ENCODE results near the gene SUPT6H.
"Not testable (repeated sequence)": the region's sequence is repeated elsewhere in the genome, so short reads cannot be mapped to it uniquely, and the experiment has no call there.

Gene SUPT6H

DNA sequence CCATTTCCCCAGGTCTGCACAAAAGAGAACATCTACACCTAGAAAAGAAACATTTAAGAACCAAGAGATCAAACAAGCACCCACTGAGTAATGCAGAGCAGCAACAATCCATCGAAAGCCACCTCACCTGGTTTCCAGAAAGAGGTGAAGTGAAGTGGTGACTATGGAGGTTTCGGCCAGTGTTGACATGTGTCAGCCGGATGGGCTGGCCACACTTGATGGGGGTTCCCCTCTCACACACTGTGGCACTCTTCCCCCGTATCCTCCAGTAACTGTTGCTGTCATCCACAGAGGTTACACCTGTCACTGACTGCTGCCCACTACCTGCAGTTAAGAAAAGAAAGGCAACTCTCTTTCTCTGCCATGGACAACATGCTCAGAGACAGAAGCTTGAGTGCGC, 6.8 kb upstream of the SUPT6H start:
- DNase-seq, result no peak

- DNase-seq, result no peak
Observed at GRCh38 chr17:28657756-28658155, 4.2 kb upstream of the SUPT6H start.

DNA sequence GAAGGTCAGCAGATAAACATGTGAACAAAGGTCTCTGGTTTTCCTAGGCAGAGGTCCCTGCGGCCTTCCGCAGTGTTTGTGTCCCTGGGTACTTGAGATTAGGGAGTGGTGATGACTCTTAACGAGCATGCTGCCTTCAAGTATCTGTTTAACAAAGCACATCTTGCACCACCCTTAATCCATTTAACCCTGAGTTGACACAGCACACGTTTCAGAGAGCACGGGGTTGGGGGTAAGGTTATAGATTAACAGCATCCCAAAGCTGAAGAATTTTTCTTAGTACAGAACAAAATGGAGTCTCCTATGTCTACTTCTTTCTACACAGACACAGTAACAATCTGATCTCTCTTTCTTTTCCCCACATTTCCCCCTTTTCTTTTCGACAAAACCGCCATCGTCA, 3.7 kb upstream of the SUPT6H start:
- DNase-seq, result not testable (repeated sequence)

GRCh38 chr17:28658766-28659496, 3.1 kb upstream of the SUPT6H start:
- not testable (repeated sequence) for DNase-seq

GRCh38 chr17:28659497-28659881, 2.5 kb upstream of the SUPT6H start:
- DNase-seq, result not testable (repeated sequence)

- no peak for DNase-seq
Observed at GRCh38 chr17:28662527-28662829, 473 bp downstream of the SUPT6H start.

DNA sequence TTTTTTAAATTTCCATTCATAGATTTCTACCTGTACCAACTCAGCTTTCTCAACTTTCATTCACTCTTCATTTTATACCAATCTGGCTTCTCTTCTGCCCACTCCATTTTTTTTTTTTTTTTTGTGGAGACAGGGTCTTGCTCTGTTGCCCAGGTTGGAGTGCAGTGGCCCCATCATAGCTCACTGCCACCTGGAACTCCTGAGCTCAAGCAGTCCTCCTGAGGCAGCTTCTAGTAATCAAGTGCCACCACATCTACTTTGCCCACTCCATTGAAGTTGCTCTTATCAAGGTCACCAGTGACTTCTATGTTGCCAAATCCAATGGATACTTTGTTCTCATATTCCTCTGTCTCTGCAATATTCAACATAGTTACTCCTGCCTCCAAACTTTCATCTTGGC, 1.7 kb downstream of the SUPT6H start:
- no peak for DNase-seq

DNA sequence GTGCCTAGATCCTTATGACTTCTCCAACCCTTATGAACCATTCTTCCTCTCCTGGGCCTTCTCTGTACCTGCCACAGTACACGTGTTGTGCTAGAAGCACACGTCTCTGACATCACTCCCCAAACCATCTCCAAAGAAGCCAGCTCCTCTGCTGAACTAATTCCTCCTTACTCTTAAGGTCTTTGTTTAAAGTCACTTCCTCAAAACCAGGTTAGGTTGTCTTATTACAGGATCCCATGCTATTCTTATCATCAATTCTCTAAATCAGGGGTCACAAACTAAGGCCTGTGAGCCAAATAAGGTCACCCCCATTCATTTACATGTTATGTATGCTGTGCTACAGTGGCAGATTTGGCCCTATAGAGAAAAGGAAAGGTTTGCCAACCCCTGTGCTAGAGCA, 4.0 kb downstream of the SUPT6H start:
- DNase-seq, result no peak

DNA sequence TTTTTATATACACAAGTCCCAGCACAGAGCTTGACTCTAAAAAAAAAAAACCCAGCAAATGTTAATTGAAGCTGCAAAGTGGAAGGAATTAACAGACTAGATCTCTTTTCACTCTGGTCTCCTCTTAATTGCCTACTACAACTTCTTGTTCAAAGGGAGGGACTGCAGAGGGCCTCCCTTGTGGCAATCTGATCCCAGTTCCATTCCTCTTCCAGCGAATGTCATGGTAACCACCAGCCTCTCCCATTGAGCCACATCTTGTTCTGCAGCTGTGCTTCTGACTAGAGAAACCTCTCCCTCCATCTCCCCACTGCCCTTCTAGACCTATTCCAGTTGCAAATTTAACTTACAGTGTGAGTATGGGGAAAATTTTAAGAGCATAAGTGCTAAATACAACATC, 5.9 kb downstream of the SUPT6H start:
- DNase-seq, result no peak

GRCh38 chr17:28669918-28670317, 7.9 kb downstream of the SUPT6H start:
- no peak for DNase-seq

DNA sequence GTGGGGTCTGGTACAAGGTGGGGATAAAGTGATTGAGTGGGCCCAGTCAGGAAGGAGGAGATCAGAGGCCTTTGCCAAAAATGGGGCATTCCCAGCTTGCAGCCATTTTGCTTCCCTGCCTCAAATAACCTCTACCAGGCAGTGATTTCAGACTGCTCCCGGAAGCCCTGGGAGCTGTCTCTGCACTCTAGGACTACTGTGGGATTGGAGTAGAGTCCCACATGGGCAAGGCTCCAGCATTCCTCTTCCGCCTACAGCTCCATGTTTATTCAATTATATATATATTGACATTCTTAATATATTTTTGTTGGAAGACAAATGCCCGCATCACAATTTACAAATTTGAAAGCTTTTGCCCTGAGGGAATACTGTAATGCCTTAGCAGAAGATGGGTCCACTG, 13.5 kb downstream of the SUPT6H start:
- DNase-seq, result no peak

DNA sequence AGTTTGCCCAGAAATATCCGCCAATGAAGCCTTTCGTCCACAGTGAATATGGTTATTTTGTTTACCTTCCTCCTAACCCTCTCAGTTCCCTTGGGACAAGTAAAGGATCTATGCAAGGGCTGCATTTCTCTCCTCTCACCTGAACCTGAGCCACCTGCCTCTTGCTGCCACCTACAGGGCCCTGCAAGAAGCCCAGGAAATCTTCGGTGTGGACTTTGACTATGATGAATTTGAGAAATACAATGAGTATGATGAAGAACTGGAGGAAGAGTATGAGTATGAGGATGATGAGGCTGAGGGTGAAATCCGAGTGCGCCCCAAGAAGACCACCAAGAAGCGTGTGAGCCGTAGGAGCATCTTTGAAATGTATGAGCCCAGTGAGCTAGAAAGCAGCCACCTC, 14.0 kb downstream of the SUPT6H start:
- no peak for DNase-seq

- no peak for DNase-seq
Observed at GRCh38 chr17:28682655-28683054, 20.6 kb downstream of the SUPT6H start.

- DNase-seq, result no peak
Observed at GRCh38 chr17:28684963-28685362, 23.0 kb downstream of the SUPT6H start.

DNA sequence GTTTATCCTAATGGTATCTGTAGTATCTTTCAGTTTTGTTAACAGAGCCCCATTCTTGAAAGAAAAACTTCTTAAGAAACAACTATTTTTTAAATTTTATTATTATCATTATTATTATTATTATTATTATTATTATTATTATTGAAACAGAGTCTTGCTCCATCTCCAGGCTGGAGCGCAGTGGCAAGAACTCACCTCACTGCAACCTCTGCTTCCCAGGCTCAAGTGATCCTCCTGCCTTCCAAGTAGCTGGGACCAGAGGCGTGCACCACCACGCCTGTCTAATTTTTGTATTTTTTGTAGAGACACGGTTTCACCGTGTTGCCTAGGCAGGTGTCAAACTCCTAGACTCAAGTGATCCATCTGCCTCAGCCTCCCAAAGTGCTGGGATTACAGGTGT, 23.4 kb downstream of the SUPT6H start:
- DNase-seq, result no peak

DNA sequence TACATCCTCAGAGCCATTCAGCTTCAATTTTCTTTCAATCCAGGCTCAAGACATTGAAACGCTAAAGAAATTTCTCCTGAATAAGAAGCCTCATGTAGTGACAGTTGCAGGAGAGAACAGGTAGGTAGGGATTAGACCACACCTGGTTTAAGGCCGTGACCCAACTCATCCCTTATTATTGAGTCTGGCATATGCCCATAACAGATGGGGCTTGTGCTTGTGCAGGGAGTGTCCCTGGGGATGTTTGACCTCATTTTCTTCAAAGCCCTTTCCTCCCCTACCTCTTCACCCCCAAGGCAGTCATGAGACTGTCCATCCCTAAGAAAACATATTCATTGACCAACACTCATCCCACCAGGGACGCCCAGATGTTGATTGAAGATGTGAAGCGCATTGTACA, 24.3 kb downstream of the SUPT6H start:
- no peak for DNase-seq

DNA sequence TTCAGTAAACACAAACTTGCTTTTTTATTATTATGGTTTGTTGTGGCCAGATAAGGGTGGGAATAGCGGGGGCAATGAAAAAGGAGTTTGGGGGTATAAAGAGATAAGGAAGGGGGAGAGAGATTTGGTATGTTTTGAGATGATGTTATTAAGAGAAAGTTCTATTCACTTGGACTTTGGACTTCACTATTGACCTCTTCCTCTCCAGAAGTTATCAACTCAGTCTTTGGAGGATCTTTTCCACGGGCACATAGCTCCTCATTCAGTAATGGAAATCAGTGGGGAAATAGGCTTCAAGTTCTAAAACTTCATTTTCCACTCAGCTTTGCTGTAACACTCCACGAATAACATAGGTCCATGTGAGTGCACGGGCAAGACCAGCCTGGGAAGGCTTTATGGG, 26.5 kb downstream of the SUPT6H start:
- no peak for DNase-seq

DNA sequence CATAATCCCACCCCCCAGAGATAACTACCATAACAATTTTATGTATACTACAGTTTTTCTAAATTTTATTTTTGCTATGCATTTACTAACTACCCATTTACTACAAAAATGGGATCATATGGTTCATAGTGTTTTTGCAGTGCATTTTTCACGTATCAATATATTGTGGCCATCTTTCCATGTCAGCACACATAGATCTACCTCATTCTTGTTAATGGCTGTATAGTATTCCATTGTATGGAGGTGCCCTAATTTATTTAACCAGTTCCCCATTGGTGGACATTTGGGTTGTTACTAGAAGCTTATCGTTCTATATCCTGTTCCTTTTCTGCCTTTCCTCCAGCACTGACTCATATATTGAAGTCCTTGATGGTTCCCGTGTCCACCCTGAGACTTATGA, 27.0 kb downstream of the SUPT6H start:
- no peak for DNase-seq

GRCh38 chr17:28693869-28694268, 31.9 kb downstream of the SUPT6H start:
- no peak for DNase-seq

DNA sequence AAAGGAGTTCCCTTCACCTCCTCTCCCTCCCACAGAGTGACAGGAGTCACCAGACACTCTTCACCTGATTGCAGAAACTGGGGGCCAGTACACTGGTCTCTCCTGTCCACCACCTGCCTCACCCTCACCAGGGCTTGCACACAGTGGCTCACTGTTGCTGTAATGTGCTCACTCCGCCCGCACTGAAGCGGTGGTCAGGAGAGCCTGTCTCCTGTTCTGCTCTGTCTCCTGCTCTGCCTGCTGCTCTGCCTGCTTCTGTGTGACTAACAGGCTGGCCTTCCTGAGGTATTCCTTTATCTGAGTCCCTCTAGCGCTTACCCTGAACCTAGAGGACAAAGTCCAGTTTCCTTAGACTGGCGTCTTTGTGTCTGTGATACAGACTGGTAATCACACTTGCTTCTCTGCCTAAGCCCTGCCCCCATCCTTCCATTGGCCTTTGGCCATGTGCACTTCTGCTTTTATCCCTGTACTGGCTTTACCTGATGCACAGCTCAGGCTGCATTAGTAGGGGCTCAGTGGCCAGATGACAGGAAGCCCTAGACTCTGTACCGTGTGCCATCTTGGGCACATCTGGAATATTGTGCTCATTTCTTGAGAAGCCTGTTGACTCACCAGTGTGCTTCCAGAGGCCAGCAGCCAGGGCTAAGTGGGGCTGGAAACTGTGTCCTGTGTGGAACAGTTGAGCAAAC, 36.4 kb downstream of the SUPT6H start:
- no peak for DNase-seq

GRCh38 chr17:28700278-28700677, 38.3 kb downstream of the SUPT6H start:
- no peak for DNase-seq

DNA sequence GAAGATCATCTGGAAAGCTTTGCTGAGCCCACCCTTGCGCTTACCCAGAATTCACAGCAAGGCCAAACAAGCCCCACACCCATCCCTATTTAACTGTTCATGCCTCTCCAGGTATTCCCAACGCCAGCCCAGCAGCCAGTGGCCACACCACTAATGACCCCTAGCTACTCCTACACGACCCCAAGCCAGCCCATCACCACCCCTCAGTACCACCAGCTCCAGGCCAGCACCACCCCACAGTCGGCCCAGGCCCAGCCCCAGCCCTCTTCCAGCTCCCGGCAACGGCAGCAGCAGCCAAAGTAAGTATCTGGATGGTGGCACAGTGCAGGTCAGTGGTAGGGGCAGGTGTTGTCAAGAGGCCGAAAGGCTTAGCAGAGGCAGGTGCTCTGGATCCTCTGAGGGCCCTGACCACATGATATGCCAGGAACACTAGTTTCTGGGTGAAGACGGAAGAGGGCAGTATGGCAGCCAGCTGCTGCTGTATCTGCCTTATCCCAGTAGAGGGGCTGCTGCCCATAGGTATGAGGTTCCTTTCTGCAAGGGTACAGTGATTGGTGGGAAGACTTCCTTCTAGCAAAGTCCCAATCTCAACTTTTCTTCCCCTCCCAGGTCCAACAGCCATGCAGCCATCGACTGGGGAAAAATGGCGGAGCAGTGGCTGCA, 39.0 kb downstream of the SUPT6H start:
- DNase-seq, result no peak

GRCh38 chr17:28702026-28702751, 40.2 kb downstream of the SUPT6H start:
- no peak for DNase-seq

- no peak for DNase-seq
Observed at GRCh38 chr17:28702752-28703150, 40.7 kb downstream of the SUPT6H start.
